Stimulated activated CD8-positive, alpha-beta memory T cell treated with anti-CD3 and anti-CD28 coated beads, Interleukin-15, amount 100 ng/mL, for 1 hour (primary cell): ENCODE results near the gene FCHSD1.
"Not testable (repeated sequence)": the region's sequence is repeated elsewhere in the genome, so short reads cannot be mapped to it uniquely, and the experiment has no call there.

Experiments
- DNase-seq: peaks from one replicate; pipeline ENCODE4 v3.0.0-alpha.2; 2020; ENCODE audit warnings: low read depth

Gene FCHSD1

DNA sequence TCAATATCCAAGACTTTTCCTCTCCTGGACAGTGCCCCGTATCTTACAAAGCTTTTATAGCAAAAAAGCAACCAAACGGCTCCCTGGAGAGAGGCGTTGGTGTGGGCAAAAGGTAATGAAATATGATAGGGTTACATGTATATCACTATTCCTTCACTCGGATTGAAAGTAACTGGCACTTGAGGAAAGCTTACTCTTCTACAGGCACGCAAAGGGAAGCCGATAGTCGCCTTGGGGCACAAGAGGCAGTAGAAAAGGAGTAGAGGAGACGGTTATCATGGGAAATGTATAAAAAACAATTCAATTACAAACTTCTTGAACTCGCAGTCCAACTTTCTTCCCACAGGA, 33.6 kb downstream of the FCHSD1 start:
- DNase-seq: no peak

DNA sequence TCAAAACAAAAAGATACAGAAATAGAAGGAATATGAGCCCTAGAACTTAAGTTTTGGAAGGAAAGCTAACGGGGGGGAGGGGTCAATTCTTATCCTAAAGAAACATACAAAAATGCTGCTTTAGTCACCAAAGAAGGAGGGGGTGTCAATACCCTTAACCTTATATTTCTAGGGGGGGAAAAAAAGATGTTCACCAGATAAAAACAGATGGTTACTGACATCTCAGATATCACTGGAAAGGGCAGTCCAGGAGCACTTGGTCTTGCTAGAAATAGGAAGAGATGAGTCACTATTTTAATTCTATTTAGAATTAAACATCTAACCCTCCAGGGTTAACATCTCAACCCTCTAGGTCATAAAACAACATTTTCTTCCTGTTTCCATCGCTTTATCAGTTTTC, 34.1 kb downstream of the FCHSD1 start:
- DNase-seq: no peak

DNA sequence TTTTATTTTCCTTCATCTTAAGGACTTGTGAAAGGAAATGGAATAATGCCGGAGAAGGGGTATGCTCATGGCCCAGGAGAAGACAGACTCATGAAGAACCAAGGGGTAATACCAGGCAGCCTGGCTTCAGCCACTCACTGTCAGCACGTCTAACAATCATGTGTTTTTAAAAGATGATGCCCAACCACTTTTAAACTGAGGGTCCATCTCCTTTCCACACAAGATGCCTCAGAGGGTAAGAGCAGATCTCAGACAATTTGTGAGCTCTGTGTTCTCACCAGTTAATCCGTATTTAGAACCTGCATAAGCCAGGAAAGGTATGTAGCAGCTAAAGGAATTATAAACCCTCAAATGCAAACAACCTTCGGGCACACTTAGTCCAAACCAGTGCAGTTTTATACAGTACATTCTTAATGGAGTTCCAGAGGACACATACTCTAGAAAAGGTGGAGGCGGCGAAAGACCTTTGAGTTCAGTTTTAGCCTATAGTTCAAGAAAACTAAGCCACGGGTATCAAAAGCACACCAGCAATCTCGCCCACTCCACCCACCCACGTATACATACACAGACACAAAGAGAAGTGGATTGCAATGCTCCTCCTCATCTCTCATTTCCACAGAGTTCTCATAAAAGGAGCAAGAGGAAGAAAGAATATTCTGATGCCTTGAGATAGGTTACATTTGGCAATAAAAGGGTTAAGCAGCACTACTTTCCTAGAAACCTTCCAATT, 35.1 kb downstream of the FCHSD1 start:
- DNase-seq: no peak

DNA sequence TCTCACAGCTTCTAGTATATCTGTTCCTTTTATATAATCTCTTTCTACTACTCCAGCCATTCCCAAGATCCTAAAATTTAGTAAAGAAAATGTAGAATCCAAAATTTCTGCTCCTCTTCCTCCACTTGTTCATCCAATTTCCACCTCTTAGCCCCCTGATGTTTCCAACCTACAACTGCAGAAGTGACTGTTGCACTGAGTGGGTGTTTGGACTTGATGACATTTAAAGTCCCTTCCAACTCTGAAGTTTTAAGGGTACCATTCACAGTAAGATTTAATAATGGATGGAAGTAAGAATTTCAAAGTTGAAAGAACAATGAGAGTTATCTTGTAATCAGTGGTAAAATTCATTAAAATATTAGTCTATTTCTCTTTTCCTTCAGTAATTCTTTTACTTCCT, 37.9 kb downstream of the FCHSD1 start:
- DNase-seq: no peak

DNA sequence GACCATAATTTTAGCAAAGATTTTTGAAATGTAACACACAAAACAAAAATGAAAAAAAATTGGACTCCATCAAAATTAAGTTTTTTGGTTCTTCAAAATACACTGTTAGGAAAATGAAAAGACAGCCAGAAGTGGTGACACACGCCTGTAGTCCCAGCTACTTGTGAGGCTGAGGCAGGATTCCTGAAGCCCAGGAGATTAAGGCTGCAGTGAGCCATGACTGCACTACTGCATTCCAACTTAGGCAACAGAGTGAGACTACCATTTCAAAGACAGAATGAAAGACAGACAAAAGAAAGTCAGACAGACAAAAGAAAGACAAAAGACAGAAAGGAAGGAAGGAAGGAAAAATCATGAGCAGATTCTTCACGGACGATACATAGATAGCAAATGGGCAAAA, 39.9 kb downstream of the FCHSD1 start:
- no peak for DNase-seq

DNA sequence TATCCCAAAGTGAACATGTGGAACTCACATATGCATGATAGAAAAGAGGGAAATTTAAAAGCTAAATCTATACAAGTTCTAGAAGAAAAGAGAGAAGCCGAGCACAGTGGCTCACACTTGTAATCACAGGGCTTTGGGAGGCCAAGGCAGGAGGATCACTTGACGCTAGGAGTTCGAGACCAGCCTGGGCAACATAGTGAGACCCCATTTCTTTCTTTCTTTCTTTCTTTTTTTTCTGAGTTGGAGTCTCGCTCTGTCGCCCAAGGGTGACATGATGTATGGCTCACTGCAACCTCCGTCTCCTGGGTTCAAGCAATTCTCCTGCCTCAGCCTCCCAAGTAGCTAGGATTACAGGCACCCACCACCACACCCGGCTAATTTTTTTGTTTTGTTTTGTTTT, 41.3 kb downstream of the FCHSD1 start:
- DNase-seq: not testable (repeated sequence)

DNA sequence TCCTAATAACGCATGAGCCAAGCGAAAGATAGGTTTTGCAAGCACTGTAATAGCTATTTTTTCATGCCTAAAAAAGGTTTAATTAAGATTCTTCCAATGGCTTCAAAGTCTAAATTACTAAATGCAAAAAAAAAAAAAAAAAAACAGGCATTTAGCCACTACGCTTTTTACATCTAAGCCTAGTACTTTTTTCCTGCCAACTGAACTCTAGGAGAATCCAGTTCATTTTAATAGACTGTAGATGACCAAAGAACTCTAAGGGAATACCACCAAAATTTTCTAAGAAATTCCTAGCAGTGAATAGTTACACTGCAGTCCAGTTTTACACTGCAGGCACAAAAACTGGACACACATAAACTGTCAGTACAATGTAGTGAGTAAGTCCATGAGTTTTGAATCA, 42.2 kb downstream of the FCHSD1 start:
- DNase-seq: no peak

DNA sequence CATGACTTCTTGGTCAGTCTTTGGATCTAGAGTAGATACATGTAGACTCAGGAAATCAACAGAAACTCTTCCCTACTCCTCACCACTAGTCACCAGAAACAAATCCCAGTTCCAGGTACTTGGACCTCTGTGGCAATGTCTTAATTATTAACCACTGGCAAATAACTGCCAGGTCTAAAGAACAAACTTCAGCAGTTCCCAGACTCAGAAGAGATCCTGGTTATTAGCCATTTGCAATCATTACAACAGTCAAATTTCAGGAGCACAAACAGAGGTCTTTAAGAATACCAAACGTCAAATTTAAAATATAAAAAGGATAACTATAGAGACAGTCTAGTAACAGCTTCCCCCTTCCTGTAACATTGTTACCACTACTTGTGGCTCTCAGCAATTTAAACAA, 42.7 kb downstream of the FCHSD1 start:
- DNase-seq: no peak

DNA sequence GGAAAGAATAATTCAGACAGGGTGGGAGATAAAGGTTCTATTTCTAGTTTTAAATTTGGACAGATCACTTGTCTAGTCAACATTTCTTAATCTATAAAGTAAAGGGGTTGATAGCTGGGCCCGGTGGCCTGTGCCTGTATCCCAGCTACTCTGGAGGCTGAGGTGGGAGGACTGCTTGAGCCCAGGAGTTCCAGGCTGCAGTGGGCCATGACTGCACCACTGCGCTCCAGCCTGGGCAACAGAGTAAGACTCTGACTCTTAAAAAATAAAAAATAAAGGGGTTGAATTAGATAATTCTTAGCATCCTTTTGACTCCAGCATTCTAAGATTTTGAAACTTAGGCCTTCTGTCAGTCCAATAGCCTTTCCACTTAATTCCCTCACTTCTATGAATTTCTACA, 43.2 kb downstream of the FCHSD1 start:
- DNase-seq: no peak

DNA sequence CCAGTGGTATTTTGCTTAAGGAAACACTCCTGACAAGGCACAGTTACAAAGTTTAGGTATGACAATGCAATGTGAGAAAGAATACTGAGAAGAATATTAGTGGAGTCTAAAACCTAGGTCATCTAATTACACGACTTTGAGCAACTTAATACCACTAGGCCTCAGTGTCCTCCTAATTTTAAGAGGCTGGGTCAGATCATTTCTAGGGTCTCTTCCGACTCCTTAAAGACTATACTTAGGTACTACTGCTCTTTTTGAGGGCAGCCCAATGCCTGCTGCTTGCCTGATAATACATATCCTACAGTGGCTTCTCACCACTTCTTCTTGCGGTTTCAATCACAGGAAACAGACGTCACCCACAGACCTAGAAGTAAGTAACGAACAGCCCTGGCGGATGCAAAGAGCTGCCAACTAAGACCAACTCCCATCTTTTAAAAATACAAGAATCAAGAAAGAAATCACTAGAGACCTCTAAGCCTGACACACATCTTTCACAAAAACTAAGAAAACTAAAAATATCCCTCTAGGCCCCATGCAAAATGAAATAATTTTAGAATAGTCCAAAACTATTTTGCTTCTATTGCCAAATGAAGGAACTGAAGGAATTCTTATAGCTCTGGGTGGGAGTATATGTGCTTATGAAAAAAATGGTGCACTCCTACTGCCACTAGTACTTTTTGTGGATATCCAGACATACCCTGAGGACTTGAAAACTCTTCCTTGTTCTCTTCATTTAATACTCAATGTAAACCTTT, 45.5 kb downstream of the FCHSD1 start:
- DNase-seq: peak; percentile 50

DNA sequence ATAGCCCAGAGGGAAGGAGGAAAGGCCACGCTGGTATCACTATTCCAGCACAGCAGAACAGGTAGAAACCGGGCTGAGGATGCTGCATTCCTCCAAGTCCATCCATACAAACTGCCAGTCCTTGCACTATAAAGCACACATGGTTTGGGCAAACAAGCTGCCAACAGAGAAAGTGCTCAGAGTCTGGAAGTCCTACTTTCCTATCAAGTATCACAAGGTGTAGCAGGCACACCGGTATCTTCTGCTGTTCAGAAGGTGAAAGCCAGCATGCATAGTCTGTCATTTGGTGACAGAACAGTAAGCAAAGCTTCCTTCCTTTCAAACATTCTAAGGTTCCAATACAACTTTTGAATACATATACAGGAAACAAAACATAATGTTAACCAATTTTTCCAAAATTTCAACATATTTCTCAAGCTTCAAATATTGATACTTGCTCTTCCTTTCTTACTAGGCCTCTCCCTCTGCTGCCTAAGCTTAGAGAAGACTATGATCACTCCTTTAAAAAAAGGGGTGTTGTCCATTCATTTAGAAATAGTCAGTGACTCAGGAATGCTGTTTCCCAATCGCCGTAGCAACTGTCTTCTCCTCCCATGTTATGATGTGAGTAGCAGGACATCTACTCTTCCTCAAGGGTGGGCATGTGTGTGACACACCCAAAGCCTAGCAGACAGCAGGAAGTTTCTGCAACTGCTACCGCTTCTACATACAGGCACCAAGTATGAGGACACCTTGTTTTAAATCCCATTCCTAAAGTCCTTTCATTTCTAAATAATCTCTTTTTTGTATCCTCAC, 47.1 kb downstream of the FCHSD1 start:
- no peak for DNase-seq

DNA sequence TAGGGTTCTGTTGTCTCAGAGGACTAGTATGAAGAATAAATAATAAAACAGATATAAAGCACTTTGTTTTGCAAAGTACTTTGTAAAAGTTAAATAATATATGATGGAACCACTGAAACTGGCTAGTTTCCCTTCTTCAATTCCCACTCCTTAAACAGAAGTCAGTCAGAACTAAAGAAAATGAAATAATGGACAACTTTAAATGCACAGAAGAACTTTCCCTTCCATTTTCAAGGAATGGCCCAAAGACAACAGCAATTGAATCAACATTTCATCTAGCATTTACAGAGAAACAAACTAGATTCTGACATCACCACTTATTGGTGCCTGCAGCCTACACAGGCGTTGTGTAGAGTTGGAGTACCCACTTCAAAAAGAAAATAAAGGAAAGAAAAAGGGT, 48.6 kb downstream of the FCHSD1 start:
- DNase-seq: no peak

DNA sequence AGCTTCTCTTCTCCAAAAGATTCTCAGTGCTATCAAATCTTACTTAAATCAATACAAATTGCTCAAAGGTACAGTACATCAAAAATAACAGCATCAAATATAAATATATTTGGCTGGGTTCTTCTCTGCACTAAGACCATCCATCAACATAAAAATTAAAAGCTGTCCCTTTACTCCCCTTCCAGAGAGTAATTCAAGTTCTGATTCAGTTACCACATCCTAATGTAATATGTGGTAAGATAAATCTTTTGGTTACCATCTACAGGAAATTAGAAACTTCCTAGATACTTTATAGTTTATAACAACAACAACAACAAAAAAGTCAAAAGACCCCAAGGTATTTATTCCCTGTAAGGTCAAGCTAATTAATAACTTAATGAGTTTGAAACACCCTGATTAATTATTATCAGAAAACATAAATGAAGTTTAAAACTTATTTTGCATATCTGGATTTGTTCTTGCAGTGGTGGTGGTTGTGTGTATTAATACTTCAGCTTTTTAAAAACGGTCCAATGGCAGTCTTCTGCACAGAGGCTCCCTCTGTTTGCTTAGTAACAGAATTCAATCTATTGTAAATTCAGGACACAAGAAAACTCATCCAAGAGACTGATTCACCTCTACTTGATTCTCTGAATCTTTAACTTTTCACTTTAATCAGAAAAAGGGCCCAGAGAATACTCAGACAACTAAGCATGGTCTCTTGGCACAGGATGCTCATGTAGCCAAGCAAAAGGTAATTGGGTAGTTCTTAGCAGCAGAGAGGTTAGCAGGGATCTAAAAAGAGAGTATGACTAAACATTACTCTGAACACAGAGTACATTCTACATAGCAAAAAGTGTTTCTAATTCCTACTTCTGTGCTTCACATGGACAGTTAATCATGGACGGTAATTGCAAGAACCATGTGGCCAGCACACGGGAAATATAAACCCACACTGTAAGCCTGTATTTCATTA, 52.5 kb downstream of the FCHSD1 start:
- DNase-seq: no peak

DNA sequence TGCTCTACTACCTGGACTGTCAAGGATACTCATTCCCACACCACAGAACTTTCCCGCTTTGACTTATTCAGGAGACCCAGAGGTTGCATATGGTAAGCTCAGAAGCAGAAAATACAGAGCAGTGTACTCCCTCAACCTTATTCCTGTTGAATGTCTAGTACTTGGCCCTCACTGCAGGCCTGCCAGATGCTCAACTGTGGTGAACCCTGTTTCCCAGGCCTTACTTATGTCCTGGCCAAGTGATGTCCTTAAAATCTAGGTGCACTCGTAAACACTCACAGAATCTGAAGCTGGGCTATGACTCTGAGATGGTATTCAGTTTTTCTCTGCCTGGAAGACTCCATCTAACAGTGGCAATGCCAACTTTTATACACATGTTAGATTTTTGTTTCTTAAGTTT, 53.4 kb downstream of the FCHSD1 start:
- no peak for DNase-seq

DNA sequence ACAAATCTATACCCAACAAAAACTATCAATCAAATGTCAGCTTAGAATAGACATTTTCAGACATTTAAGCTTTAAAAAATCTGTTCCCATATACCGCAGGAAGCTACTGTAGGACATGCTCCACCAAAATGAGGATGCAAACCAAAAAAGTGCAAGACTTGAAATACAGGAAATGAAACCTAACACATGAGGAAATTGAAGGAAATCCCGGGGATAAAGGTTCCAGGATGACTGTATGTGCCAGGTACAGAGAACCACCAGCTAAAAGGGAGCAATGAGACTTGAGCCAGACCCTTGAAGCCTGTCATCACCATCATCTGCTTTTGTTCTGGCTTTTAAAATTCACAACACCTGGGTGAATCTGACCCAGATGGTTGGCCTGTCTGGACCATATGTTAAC, 53.8 kb downstream of the FCHSD1 start:
- no peak for DNase-seq

DNA sequence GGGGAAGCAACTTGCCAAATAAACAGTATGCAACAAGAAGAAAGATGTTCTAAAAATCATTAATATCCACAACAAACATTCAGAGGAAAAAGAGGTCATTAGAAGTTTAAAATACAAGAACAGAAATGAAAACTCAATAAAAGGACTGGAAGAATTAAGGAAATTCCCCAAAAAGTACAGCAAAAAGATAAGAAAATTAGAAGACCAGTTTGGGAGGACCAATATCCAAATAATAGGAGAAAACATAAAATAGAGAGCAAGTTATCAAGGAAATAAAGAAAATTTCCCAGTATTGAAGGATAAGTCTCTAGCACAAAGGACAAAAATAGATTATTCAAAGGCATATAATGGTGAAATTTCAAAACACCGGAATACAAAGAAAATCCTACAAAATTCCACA, 54.4 kb downstream of the FCHSD1 start:
- DNase-seq: no peak

DNA sequence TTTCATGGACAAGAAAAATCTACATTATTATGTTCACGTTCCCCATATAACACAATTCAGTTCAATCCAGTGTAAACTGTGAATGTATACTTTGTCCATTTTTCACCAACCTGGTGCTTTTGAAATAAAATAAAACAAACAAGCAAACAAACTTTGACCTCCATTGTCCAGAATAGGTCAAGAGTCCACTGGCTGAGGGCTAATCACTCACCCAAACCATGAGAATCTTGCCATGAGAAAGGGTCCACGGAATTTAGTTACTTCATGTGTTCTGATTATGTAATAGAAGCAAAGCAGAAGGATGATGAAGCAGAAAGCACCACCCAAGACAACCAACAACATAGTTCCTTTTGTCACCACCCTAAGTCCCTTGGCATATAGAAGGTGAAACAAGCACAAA, 61.1 kb downstream of the FCHSD1 start:
- DNase-seq: no peak
